Measurements from ENCODE around the gene RTEL1.

The RTEL1 gene

DNA sequence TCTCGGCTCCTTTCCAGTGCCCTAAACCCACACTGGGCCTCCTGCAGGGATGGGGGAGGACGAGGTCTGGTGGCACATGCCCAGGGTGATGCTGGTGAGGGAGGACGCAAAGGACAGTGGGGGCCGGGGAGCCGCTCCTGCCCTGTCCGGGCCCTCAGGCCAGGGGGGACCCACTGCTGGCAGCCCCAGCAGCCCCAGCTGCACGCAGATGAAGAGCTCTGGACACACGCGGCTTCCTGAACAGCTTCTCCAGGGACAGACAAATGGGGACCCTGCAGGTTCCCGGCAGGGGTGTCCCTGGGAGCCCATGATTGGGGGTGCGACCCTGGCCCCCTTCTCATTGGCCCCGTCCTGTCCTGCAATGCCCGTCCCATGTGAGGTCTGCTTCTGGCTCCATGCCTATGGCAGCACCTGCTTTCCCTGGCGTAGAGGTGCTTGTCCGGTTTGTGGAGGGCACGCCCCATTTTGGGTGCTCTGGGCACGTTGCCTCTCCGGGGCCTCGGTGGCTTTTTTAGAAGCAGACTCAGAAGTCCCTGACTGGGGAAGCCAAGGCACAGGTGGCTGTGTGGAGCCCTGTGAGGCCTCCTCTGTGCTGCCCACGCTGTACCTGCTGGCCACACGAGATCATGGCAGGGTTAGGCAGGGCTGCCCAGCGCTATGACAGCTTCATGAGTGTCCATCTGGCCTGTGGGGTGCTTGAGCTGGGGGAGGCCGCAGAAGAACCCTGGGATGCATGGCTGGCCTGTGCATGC, 22.9 kb downstream of the RTEL1 start:
- in situ Hi-C loops (cut with HindIII; ENCODE audit: low sequenced_read_pairs) = no loop called here
- TF ChIP-seq, protein P1, sequence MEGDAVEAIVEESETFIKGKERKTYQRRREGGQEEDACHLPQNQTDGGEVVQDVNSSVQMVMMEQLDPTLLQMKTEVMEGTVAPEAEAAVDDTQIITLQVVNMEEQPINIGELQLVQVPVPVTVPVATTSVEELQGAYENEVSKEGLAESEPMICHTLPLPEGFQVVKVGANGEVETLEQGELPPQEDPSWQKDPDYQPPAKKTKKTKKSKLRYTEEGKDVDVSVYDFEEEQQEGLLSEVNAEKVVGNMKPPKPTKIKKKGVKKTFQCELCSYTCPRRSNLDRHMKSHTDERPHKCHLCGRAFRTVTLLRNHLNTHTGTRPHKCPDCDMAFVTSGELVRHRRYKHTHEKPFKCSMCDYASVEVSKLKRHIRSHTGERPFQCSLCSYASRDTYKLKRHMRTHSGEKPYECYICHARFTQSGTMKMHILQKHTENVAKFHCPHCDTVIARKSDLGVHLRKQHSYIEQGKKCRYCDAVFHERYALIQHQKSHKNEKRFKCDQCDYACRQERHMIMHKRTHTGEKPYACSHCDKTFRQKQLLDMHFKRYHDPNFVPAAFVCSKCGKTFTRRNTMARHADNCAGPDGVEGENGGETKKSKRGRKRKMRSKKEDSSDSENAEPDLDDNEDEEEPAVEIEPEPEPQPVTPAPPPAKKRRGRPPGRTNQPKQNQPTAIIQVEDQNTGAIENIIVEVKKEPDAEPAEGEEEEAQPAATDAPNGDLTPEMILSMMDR (IDR thresholded peaks at IDR 0.05; ENCODE audit: low read depth, low read length) = no peak
- no peak overlapping the region for H3K4me3 ChIP-seq (ENCODE audit: low read depth, low read length)
- DNase-seq (ENCODE audit: low read depth, low spot score) = no peak

DNA sequence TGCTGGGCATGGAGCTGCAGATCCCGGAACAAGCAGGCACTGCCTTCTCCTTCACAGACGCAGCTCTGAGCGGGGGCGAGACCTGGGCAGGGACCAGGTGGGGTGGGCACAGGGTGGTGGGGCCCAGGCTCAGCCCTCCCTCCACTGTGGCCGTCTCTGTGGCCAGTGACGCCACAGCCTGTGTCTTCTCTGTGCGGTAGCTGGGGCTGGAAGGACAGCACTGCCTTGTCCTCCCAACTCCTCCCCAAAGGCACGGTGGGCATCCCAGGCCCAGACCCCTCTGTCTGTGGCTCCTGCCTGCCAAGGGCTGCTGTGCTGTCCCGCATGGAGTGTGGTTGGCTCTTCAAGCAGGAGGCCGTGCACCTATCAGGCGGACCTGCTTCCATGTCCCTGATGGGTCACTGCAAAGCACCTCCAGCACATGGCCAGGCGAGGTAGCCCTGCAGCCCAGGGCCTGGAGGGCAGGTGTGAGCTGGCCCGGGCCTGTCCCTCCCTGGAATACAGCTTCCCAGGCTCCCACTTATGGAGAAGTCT, 23.6 kb downstream of the RTEL1 start:
- H3K4me3 ChIP-seq (ENCODE audit: low read depth, low read length) = no peak overlapping the region
- TF ChIP-seq, protein P1 (IDR thresholded peaks at IDR 0.05; ENCODE audit: low read depth, low read length) = no peak
- DNase-seq (ENCODE audit: low read depth, low spot score) = no peak
- in situ Hi-C loops (cut with HindIII; ENCODE audit: low sequenced_read_pairs) = no loop called here

DNA sequence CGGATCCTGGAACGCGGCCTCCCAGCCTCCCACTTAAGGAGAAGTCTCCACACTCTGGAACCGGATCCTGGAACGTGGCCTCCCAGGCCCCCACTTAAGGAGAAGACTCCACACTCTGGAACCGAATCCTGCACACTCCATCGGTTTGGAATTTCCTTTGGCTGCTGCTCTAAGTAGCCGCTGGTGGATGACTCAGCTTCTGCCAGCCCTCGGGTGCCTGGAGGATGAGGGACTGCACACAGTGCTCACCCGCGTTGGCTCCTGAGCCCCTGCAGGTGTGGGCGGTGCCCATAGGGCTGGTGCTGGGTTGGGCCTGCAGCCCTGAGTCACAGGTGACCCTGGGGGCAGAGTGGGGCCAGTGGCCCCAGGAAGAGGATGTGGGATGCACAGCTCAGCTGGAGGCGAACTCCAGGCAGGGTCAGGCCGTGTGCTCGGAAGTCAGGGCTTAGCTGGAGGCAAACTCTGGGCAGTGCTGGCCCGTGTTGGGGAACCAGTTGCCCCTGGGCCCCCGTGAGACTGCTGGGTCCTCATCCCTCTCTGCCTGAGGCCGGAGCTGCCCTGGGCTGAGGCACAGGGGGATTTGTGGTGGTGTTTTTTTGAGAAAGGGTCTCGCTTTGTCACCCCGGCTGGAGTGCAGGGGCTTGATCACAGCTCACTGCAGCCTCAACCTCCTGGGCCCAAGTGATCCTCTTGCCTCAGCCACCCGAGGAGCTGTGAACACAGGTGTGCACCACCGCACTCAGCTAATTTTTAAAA, 24.4 kb downstream of the RTEL1 start:
- in situ Hi-C loops (cut with HindIII; ENCODE audit: low sequenced_read_pairs) = no loop called here
- peak; percentile 96 for DNase-seq (ENCODE audit: low read depth, low spot score)
- TF ChIP-seq, protein P1 (IDR thresholded peaks at IDR 0.05; ENCODE audit: low read depth, low read length) = no peak
- H3K4me3 ChIP-seq (ENCODE audit: low read depth, low read length) = no peak overlapping the region

DNA sequence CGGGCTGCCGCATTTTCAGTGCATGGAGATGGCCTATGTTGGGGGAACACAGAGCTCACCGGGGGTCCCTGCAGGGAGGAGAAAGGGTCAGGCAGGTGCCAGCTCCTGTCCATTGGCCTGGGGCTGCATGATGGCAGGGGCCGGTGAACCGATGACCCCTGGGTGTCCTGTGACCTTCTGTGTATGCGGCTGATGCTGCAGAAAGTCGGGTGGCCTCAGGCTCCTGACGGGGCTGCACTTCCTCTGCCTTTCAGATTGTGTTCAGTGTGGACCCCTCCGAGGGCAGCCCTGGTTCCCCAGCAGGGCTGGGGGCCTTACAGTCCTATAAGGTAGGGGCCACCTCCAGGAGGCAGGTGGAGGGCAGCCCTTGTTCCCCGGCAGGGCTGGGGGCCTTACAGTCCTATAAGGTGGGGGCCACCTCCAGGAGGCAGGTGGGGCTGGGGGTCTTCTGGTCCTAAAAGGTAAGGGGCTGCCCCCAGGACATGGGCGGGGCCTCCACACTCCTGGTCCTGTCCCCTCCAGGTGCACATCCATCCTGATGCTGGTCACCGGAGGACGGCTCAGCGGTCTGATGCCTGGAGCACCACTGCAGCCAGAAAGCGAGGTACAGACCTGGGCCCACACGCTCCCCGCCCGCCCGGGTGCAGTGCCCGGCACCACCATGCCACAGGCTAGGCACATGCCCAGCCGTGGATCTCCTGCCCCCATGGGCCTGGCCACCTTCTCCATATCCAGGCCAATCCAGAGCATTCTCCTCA, 27.3 kb downstream of the RTEL1 start:
- DNase-seq (ENCODE audit: low read depth, low spot score) = no peak
- H3K4me3 ChIP-seq (ENCODE audit: low read depth, low read length) = no peak overlapping the region
- in situ Hi-C loops (cut with HindIII; ENCODE audit: low sequenced_read_pairs) = no loop called here
- TF ChIP-seq, protein P1 (IDR thresholded peaks at IDR 0.05; ENCODE audit: low read depth, low read length) = no peak

DNA sequence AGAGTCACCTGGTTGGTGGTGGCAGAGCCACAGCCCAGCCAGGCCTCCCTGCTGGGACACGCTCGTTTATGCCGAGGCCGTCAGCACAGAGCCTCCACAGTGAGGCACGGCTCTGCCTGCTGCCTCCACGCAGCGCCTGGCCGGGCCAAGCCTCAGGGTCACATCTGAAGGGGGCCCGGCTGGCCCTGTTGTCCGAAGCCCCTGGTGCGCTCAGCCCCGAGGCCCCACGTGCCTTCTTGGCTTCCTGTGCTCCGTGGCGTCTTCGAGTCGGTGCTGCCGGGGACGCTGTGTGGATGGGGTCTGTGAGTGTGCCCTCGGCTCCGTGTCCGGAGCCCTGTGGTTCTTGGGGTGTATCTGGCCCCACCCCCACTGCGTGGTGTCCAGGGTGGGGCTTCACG, 28.0 kb downstream of the RTEL1 start:
- H3K4me3 ChIP-seq (ENCODE audit: low read depth, low read length) = no peak overlapping the region
- DNase-seq (ENCODE audit: low read depth, low spot score) = no peak
- TF ChIP-seq, protein P1 (IDR thresholded peaks at IDR 0.05; ENCODE audit: low read depth, low read length) = no peak
- in situ Hi-C loops (cut with HindIII; ENCODE audit: low sequenced_read_pairs) = no loop called here
